Thyroid gland (tissue), 4 donors: ENCODE measurements around the gene PRKAG1. TPM values are rescaled to one million over a fixed set of nuclear protein-coding genes. Genes with fewer than 3 reads are reported as not detected.

Experiments
- DNase-seq, 2 donors: peaks; one replicate each; pipeline ENCODE4 v3.0.0-alpha.2; 2019
- H3K27ac ChIP-seq, 3 donors: fragments of 200-600 bp; sonication (generic); 1 replicate in 2 of 3; 2 replicates in 1 of 3; pipeline ENCODE4 v1.5.1; 2016 to 2019; ENCODE audit warnings: mild to moderate bottlenecking in 1 of 3, moderate library complexity in 1 of 3
- H3K27me3 ChIP-seq: fragments of 200-600 bp; sonication (generic); one replicate; pipeline ENCODE4 v1.5.1; 2019
- H3K36me3 ChIP-seq, 2 donors: fragments of 200-600 bp; sonication (generic); one replicate each; pipeline ENCODE4 v1.5.1; 2016 to 2019
- H3K4me1 ChIP-seq, 2 donors: fragments of 200-600 bp; sonication (generic); one replicate each; pipeline ENCODE4 v1.5.1; 2017 to 2019
- H3K4me3 ChIP-seq, 3 donors: fragments of 200-600 bp; sonication (generic); replicated peaks in 1 of 3; 1 replicate in 2 of 3; 2 replicates in 1 of 3; pipeline ENCODE4 v1.5.1; 2016; ENCODE audit warnings: mild to moderate bottlenecking in 1 of 3
- H3K9me3 ChIP-seq: fragments of 200-600 bp; sonication (generic); one replicate; pipeline ENCODE4 v1.5.1; 2017
- POLR2A ChIP-seq, 2 donors: fragments of 450-650 bp; IDR thresholded peaks; one replicate each; pipeline ENCODE4 v1.6.1; 2017; ENCODE audit warnings: antibody characterized with exemption in 2 of 2, mild to moderate bottlenecking in 2 of 2, moderate library complexity in 1 of 2
- WGBS, 2 donors: methylation state at CpG; one replicate each; pipeline ENCODE4 v1.1.5; 2017; 5-methylcytosine and 5-hydroxymethylcytosine counted together
- intact Hi-C: fragments of 100-400 bp; cut with DNase I; formaldehyde crosslinking; loops from one replicate; pipeline ENCODE4 v1.15.1; 2023
- total RNA-seq, 4 donors: library from RNA; depleted of rRNA; stranded (reverse); fragments of >200 nt; gene quantifications; one replicate each; pipeline ENCODE4 v1.2.3, GENCODE V29; 2016
- TF ChIP-seq, protein P1 (sequence below), 6 experiments: fragments of 200-600 bp in 3 of 6; fragments of 450-650 bp in 3 of 6; sonication (generic) in 3 of 6; IDR thresholded peaks; one replicate each; pipeline ENCODE4 v1.5.1; 2016 to 2019; ENCODE audit warnings: antibody characterized with exemption in 6 of 6, mild to moderate bottlenecking in 2 of 6, inconsistent platforms in 1 of 6, moderate library complexity in 1 of 6

The PRKAG1 gene
- total RNA-seq, 4 donors from 2014 or later: 50.3 to 68.1 (median 59.9) TPM

DNA sequence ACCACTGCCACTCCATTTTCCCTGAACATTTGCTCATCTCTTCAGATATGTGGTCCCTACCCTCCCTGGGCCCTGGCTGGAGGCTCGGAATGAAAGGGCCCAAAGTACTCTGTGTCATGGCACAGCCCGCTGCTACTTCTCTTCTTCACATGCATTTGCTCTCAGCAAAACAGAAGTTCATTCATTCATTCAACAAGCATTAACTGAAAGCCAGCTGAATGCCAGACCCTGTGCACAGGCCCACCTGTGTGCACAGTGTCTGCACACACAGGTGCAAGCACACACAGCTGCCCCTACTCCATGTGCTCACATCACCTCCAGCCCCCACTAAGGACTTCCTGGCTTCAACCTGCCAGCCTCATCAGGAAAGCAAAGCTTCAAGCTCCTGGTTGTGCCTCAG, 32.7 kb downstream of the PRKAG1 start:
- Histone ChIP-seq H3K27ac (no peak overlapping the region), H3K9me3 (no peaks in the 10 kb centered on the region), H3K4me1 (peaks cover 4 to 8% of the 10 kb centered on the region in 2 donors), H3K27me3 (peaks cover 6% of the 10 kb centered on the region), H3K4me3 (no peak overlapping the region), H3K36me3 (no peaks in the 10 kb centered on the region)
- TF ChIP-seq POLR2A (IDR thresholded peaks at IDR 0.05): no peak
- TF ChIP-seq, protein P1, sequence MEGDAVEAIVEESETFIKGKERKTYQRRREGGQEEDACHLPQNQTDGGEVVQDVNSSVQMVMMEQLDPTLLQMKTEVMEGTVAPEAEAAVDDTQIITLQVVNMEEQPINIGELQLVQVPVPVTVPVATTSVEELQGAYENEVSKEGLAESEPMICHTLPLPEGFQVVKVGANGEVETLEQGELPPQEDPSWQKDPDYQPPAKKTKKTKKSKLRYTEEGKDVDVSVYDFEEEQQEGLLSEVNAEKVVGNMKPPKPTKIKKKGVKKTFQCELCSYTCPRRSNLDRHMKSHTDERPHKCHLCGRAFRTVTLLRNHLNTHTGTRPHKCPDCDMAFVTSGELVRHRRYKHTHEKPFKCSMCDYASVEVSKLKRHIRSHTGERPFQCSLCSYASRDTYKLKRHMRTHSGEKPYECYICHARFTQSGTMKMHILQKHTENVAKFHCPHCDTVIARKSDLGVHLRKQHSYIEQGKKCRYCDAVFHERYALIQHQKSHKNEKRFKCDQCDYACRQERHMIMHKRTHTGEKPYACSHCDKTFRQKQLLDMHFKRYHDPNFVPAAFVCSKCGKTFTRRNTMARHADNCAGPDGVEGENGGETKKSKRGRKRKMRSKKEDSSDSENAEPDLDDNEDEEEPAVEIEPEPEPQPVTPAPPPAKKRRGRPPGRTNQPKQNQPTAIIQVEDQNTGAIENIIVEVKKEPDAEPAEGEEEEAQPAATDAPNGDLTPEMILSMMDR (IDR thresholded peaks at IDR 0.05): no peak
- WGBS, 2 donors: 75 to 80% methylated on average over 2 of the region's 2 CpGs
- DNase-seq: no peak
- intact Hi-C loops: loop anchor here (5.0 kb wide), 1 partner anchor 129 kb away; no protein-coding TSS in a partner anchor

DNA sequence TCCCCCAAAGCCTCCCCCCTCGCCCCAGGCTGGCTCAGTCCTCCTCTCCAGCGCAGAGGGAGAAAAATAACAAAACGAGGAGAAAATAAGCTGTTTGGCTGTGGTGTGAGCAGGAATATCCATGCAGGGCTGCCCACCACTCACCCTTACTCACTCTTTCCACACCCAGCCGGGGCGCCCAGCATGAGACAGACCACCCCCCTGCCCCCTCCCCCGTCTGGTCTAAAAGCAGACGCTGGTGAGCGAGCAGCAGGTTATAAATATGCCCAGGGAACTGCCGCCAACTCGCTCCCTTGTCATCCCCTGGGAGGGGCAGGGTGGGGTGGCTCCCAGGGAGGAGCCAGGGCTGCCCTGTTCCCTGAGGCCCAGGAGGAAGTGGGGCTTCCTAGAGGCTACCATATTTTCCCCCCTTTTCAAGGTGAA, 33.1 kb downstream of the PRKAG1 start:
- Histone ChIP-seq H3K27ac (no peak overlapping the region), H3K4me3 (no peak overlapping the region), H3K4me1 (peaks cover 9 to 12% of the 10 kb centered on the region in 2 donors), H3K36me3 (no peaks in the 10 kb centered on the region), H3K27me3 (peaks cover 6% of the 10 kb centered on the region), H3K9me3 (no peaks in the 10 kb centered on the region)
- 25 to 30% methylated on average over 9 of the region's 10 CpGs for WGBS, 2 donors
- DNase-seq: no peak
- intact Hi-C loops: loop anchor here (5.0 kb wide), 1 partner anchor 128 kb away; no protein-coding TSS in a partner anchor
- no peak for TF ChIP-seq POLR2A (IDR thresholded peaks at IDR 0.05)
- TF ChIP-seq, protein P1 (IDR thresholded peaks at IDR 0.05): no peak

DNA sequence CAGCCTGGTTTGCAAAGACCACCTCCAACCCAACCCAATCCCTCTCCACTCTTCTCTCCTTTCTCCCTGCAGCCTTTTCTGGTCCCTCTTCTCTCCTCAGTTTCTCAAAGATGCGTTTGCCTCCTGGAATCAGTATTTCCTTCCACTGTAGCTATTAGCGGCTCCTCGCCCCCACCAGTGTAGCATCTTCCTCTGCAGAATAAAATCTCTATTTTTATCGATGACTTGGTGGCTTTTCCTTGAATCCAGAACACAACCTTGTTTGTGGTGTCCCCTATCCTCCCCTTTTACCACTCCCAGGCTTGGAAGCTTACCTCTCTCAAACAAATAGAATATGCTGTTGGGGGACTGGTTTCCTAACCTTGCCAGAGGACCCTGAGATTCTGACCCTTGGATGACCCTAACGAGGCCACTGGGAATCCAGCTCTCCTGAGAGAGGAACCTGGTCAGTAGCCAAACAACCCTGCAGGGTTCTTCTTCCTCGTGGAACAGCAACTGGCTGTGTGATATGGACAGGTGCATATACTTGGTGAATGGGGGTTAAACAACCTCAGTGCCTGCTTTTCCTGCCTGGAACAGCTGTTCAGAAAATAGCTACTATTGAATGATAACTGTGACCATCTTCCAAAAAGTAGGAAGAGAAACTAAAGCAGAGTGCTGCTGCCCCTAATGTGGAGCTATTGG, 36.0 kb downstream of the PRKAG1 start:
- H3K27me3 ChIP-seq: peaks cover 28% of the 10 kb centered on the region

DNA sequence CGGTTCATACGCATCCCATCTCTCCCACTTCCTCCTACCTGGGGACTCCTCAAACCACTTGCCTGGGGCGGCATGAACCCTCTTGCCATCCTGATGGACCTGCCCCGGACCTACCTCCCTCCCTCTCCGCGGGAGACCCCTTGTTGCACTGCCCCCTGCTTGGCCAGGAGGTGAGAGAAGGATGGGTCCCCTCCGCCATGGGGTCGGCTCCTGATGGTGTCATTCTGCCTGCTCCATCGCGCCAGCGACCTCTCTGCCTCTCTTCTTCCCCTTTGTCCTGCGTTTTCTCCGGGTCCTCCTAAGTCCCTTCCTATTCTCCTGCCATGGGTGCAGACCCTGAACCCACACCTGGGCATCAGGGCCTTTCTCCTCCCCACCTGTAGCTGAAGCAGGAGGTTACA, 36.8 kb downstream of the PRKAG1 start:
- H3K36me3 ChIP-seq: no peaks in the 10 kb centered on the region
- 10 to 11% methylated on average over 13 of the region's 13 CpGs for WGBS, 2 donors
- H3K9me3 ChIP-seq: no peaks in the 10 kb centered on the region
- TF ChIP-seq, protein P1 (IDR thresholded peaks at IDR 0.05): no peak
- TF ChIP-seq POLR2A (IDR thresholded peaks at IDR 0.05): no peak
- DNase-seq: no peak
- peaks cover 37 to 42% of the 10 kb centered on the region in 2 donors for H3K4me1 ChIP-seq
- peaks cover 34% of the 10 kb centered on the region for H3K27me3 ChIP-seq
- H3K4me3 ChIP-seq: no peak overlapping the region
- intact Hi-C loops: no loop called here
- H3K27ac ChIP-seq: no peak overlapping the region

More for the DNA sequence above, 36.0 kb downstream of the PRKAG1 start:
- no peak overlapping the region for H3K4me3 ChIP-seq
- 50 to 62% methylated on average over 6 of the region's 6 CpGs for WGBS, 2 donors
- no peak for DNase-seq
- no peak overlapping the region for H3K27ac ChIP-seq
- H3K9me3 ChIP-seq: no peaks in the 10 kb centered on the region
- TF ChIP-seq, protein P1 (IDR thresholded peaks at IDR 0.05): no peak
- TF ChIP-seq POLR2A (IDR thresholded peaks at IDR 0.05): no peak
- H3K36me3 ChIP-seq: no peaks in the 10 kb centered on the region
- intact Hi-C loops: no loop called here
- H3K4me1 ChIP-seq: peaks cover 37 to 42% of the 10 kb centered on the region in 2 donors
